Sigmoid colon (tissue), 4 donors: Measurements from ENCODE around the gene PRTFDC1.

Experiments
- EP300 ChIP-seq, 4 donors: sonication (generic); formaldehyde crosslinking; IDR thresholded peaks; one replicate each; pipeline ENCODE4 v1.6.1; 2017; ENCODE audit warnings: antibody characterized with exemption in 4 of 4
- POLR2A ChIP-seq, 2 donors: fragments of 450-650 bp; IDR thresholded peaks; one replicate each; pipeline ENCODE4 v1.6.1; 2016; ENCODE audit warnings: antibody characterized with exemption in 2 of 2, mild to moderate bottlenecking in 2 of 2, moderate library complexity in 2 of 2
- POLR2AphosphoS5 ChIP-seq, 4 donors: sonication (generic); formaldehyde crosslinking; IDR thresholded peaks; one replicate each; pipeline ENCODE4 v1.6.1; 2017; ENCODE audit warnings: antibody characterized with exemption in 4 of 4
- TF ChIP-seq, protein P1 (sequence below), 4 experiments: fragments of 450-650 bp in 3 of 4; fragments of 200-600 bp in 1 of 4; IDR thresholded peaks; one replicate each; pipeline ENCODE4 v1.5.1; 2016 to 2019; ENCODE audit warnings: antibody characterized with exemption in 4 of 4, mild to moderate bottlenecking in 3 of 4, moderate library complexity in 2 of 4

DNA sequence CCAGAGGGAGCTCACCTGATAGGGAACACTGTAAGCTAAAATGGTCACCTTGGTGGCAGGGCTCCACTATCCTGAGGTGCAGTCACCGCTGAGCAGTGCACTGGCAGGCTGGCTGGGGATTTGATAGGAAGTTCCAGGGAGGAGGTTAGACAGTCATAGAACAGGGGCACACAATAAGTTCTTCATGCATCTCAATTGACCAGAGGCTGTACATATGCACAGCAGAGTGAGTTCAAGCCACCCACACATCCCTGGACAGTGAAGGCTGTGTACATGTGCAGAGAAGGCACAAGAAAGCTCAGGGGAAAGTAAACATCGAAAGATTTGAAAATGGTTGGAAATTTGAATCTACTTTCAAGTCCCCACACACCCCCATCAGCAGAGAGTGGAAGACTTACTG, 13.9 kb downstream of the PRTFDC1 start:
- no peak for TF ChIP-seq POLR2A (IDR thresholded peaks at IDR 0.05)
- TF ChIP-seq POLR2AphosphoS5 (IDR thresholded peaks at IDR 0.05) = no peak
- TF ChIP-seq, protein P1, sequence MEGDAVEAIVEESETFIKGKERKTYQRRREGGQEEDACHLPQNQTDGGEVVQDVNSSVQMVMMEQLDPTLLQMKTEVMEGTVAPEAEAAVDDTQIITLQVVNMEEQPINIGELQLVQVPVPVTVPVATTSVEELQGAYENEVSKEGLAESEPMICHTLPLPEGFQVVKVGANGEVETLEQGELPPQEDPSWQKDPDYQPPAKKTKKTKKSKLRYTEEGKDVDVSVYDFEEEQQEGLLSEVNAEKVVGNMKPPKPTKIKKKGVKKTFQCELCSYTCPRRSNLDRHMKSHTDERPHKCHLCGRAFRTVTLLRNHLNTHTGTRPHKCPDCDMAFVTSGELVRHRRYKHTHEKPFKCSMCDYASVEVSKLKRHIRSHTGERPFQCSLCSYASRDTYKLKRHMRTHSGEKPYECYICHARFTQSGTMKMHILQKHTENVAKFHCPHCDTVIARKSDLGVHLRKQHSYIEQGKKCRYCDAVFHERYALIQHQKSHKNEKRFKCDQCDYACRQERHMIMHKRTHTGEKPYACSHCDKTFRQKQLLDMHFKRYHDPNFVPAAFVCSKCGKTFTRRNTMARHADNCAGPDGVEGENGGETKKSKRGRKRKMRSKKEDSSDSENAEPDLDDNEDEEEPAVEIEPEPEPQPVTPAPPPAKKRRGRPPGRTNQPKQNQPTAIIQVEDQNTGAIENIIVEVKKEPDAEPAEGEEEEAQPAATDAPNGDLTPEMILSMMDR (IDR thresholded peaks at IDR 0.05) = no peak
- no peak for TF ChIP-seq EP300 (IDR thresholded peaks at IDR 0.05)
